IPS-15b (cell line): Measurements from ENCODE around the gene PDE7B.

Source experiments
- H3K27me3 ChIP-seq: one replicate; pipeline ENCODE4 v1.6.1; 2013; ENCODE audit warnings: low read length; ENCODE audit not compliant: control insufficient read depth, insufficient read depth
- H3K36me3 ChIP-seq: one replicate; pipeline ENCODE4 v1.6.1; 2013; ENCODE audit warnings: low read length; ENCODE audit not compliant: control insufficient read depth, insufficient read depth
- H3K4me1 ChIP-seq: one replicate; pipeline ENCODE4 v1.6.1; 2013; ENCODE audit warnings: mild to moderate bottlenecking, low read length; ENCODE audit not compliant: control insufficient read depth, insufficient read depth
- H3K4me3 ChIP-seq: one replicate; pipeline ENCODE4 v1.5.1; 2013; ENCODE audit warnings: low read depth, low read length
- H3K9ac ChIP-seq: one replicate; pipeline ENCODE4 v1.6.1; 2013; ENCODE audit warnings: low read depth, mild to moderate bottlenecking, low read length
- H3K9me3 ChIP-seq: one replicate; pipeline ENCODE4 v1.6.1; 2013; ENCODE audit warnings: mild to moderate bottlenecking, low read length; ENCODE audit not compliant: control insufficient read depth, insufficient read depth

PDE7B gene

DNA sequence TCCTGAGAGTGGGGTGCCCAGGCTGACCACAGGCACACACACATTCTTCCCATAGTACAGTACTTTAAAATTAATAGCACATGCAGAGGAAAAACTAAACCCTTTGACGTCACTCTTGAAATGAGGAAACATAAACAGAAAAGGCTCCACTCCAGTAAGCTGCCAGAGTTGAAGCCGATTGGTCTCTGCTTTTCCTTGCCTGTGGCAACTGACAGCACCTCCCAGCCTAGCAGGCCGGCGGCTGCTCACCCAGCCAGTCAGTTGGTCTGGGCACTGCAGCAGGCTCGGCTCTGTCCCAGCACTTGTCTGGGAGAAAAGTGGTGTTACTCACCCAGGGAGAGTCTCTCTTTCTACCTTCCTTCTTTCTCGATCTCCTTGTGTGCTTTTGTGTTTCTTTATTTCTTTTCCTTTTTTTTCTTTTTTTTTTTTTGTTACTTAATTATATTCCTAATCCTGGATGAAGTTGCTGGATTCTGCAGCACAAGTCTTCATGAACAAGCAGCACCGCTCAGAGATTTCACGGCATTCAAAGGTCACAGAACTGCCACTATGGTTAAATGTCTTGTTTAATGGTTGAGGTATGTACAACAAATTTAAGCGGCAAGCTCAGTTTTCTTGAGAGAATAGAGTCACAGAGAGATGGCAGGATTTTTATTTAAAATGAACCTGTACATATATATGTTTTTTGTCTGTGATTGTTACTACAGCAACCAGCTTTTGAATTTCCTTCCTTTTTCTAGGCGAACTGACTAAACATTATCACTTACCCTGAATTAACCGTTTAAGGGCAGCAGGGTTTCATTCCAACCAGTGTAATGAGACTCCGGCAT, at the start of gene PDE7B:
TSS of gene PDE7B (plus strand) at position 260 of the 830 bp plus-strand sequence.
- Histone ChIP-seq H3K27me3 (no peaks in the 10 kb centered on the region), H3K4me1 (no peaks in the 10 kb centered on the region), H3K4me3 (no peak within 1 kb of the TSS), H3K9me3 (no peaks in the 10 kb centered on the region), H3K36me3 (no peaks in the 10 kb centered on the region), H3K9ac (no peak within 1 kb of the TSS)

DNA sequence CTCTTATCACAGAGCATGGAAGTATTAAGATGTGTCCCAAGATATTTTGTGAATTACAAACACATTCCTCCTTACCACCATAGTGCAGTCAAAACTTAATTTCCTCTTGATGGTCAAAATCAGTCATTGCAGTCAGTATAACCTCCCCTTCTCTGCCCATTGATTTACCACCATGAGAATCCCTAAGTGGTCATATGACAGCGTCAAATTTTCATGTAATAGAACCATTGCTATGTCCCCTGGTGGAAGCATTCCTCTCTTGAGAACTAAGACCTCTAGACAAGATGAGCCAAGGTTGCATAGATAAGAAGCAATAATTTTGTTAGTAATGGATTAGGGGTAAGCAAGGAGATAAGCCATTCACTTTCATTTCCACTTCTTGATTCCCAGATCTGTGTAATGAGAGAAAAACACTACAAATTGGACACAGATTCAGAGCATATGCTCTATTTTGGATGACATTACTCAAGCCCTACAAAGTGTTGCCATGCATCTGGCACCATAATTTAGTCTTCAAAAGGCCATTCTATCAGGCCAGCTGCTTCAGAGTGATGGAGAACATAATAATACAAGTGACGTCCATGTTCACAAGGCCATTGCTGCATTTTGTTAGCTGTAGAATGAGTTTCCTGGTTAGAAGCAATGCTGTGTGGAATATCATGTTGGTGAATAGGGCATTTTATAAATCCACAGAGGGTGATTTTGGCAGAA, 49.6 kb upstream of the PDE7B start:
- no peak overlapping the region for H3K4me3 ChIP-seq
- H3K9me3 ChIP-seq: no peaks in the 10 kb centered on the region
- peaks cover 4% of the 10 kb centered on the region for H3K4me1 ChIP-seq
- H3K27me3 ChIP-seq: no peaks in the 10 kb centered on the region
- no peak overlapping the region for H3K9ac ChIP-seq
- no peaks in the 10 kb centered on the region for H3K36me3 ChIP-seq

DNA sequence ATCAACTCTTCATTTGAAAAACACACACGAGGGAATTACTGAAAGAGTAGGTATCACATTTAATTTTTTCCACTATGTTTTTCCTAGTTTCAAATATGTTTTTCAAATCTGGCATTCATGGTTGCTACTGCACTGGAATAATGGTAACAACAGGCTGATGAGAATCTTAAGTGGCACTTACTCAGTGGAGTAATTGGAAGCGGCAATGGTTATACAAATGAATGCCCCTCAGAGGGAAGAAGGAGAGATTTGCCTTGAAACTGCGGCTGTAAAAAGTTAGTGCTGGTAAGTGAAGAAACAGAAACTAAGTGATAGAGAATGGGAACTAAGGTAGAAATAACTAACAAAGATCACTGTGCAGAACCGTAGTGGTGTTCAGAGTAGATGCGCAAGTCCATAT, 41.0 kb upstream of the PDE7B start:
- no peak overlapping the region for H3K9ac ChIP-seq
- H3K4me1 ChIP-seq: peaks cover 11% of the 10 kb centered on the region
- H3K9me3 ChIP-seq: no peaks in the 10 kb centered on the region
- H3K36me3 ChIP-seq: no peaks in the 10 kb centered on the region
- H3K27me3 ChIP-seq: no peaks in the 10 kb centered on the region
- no peak overlapping the region for H3K4me3 ChIP-seq

DNA sequence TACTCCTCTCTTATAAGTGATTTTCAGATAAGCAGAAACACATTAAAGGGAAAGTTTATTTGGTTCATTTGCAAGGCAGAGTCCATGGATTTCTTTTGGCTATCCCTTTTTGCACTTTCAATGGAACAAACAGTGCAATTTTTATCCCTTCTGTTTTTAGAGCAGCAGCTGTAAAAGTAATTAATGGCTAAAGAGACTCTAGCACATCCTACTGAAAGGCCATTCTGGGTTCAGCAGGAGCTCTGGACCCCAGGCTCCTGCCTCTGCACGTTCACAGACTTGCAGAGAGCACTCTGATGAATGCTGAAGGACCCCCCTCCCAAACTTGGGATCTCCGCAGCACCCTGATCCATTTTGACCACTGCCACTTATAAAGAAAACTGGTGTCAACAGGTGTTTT, 40.3 kb upstream of the PDE7B start:
- no peaks in the 10 kb centered on the region for H3K36me3 ChIP-seq
- no peaks in the 10 kb centered on the region for H3K9me3 ChIP-seq
- H3K4me3 ChIP-seq: no peak overlapping the region
- H3K4me1 ChIP-seq: peaks cover 13% of the 10 kb centered on the region
- no peak overlapping the region for H3K9ac ChIP-seq
- H3K27me3 ChIP-seq: no peaks in the 10 kb centered on the region

DNA sequence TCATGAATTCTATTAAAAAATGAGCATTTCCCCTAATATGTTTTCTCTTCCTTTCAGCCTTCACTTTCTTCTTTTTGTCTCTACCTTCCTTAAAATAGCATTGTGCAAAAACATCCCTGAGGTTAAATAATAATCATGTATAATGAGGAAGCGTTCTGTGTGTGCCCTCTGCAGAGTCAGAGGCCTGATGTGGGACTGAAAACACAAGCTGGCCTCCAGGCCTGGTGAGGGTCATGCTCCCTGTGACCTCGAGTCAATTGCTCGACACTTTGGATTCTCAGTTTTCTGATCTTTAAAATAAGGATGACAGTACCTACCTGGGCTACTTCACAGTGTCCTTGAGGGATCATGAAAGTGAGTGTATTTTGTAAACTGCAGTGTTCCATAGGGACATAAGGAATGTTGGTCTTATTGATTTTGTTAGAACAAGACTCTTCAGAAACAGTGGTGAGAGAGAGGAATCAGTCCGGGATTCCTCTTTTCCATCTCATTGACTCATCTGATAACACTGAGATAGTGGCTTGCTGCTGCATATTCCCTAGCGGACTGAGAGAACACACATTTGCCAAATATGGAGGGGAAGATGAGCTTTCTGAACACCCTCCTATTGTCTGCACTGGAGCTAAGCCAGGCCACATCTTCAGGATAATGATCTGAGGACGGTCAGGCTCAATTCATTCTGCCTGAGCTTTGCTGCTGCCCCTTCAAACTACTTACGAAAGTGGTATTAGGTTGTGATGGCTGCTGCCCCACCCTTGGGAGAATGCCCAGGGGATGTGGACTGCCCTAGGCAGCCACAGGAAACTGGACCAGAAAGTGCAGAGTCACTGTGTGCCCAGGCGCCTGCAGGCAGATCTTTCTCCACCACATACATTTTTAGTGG, 39.6 kb upstream of the PDE7B start:
- H3K9ac ChIP-seq: no peak overlapping the region
- H3K9me3 ChIP-seq: no peaks in the 10 kb centered on the region
- H3K27me3 ChIP-seq: no peaks in the 10 kb centered on the region
- peaks cover 13% of the 10 kb centered on the region for H3K4me1 ChIP-seq
- H3K36me3 ChIP-seq: no peaks in the 10 kb centered on the region
- H3K4me3 ChIP-seq: no peak overlapping the region

DNA sequence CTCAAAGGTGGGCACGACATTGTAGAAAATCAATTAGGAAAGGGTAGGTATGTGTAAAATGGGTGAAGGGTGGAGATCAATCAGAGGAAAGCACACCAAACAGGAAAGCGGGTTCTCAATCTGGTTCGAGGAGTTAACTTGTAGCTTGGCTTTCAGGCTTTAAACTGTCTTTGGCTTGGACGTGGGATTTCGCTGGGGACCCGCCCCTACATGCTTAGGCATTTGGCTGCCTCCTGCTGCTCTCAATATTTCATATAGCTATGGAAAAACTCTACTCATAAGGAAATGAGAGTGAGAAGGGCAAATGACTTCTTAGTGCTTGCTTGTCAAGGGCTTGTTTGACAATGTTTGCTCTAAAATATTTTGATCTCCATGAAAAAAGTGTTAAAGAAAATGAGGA, 38.1 kb upstream of the PDE7B start:
- no peak overlapping the region for H3K4me3 ChIP-seq
- H3K36me3 ChIP-seq: no peaks in the 10 kb centered on the region
- H3K4me1 ChIP-seq: peaks cover 8% of the 10 kb centered on the region
- H3K27me3 ChIP-seq: no peaks in the 10 kb centered on the region
- H3K9me3 ChIP-seq: no peaks in the 10 kb centered on the region
- no peak overlapping the region for H3K9ac ChIP-seq

DNA sequence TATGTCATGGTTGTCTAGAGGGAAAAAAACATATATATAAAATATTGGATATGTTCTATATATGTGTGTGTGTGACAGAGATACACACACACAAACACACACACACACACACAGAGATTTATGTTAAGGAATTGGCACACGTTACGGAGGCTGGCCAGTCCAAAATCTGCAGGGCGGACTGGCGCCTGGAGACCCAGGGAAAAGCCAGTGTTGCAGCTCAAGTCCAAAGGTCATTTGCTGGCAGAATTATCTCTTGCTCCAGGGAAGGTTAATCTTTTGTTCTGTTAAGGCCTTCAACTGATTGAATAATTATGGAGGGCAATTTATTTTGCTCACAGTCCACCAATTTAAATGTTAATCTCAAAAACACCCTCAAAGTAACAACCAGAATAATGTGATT, 37.5 kb upstream of the PDE7B start:
- Histone ChIP-seq H3K9me3 (no peaks in the 10 kb centered on the region), H3K36me3 (no peaks in the 10 kb centered on the region), H3K9ac (no peak overlapping the region), H3K4me3 (no peak overlapping the region), H3K4me1 (peaks cover 8% of the 10 kb centered on the region), H3K27me3 (no peaks in the 10 kb centered on the region)

DNA sequence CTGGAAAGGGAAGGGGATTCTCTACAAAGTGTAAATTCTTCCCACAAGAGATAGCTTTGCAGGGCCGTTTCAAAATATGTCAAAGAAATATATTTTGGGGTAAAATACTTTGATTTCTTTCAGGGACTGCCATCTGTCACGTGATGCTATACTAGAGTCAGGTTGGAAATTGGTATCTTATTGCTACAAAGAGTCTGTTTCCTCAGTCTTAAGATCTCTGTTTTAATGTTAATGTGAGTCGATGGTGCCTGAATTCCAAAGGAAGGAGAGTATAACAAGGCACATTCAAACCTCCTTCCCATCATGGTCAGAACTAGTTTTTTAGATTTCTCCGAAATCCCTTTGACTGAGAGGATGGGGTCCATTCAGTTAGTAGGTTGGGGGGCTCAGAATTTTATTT, 36.3 kb upstream of the PDE7B start:
- H3K27me3 ChIP-seq: no peaks in the 10 kb centered on the region
- no peak overlapping the region for H3K4me3 ChIP-seq
- H3K4me1 ChIP-seq: peaks cover 8% of the 10 kb centered on the region
- no peaks in the 10 kb centered on the region for H3K36me3 ChIP-seq
- no peaks in the 10 kb centered on the region for H3K9me3 ChIP-seq
- no peak overlapping the region for H3K9ac ChIP-seq

DNA sequence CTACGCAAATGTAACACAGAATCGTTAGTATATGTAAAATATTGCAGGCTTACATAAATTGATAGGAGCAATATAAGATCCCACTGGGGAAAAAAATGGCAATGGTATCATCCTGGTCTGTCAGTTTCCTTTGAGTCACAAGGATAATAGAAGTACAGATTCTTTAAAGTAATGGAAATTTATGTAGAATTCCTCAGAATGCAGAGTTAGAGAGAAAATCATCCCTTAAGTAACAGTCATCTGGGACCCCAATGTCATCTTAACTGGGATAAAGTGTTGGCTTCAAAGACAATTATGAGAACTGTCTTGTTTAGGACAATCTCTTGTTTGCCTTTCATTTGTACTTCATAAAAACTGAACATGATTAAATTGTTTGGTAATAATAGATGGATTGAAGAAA, 34.5 kb upstream of the PDE7B start:
- peaks cover 8% of the 10 kb centered on the region for H3K4me1 ChIP-seq
- no peak overlapping the region for H3K4me3 ChIP-seq
- H3K36me3 ChIP-seq: no peaks in the 10 kb centered on the region
- H3K27me3 ChIP-seq: no peaks in the 10 kb centered on the region
- no peaks in the 10 kb centered on the region for H3K9me3 ChIP-seq
- no peak overlapping the region for H3K9ac ChIP-seq

DNA sequence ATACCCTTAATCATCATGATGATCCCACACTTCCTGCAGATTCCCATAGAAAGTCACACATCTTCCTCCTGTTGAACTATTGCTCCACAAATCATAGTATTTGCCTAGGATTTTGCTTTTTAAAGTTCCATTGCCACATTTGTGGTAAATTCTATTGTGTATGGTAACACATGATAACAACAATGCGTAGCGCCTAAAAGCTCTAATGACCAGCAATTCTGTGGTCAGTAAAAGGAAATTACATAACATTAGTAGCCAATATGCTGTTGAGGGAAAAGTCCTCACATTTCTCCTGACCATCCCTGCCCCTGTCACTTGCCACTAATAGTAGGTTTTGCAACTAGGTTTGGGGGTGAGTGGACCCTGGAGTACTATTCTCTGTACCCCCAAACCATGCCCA, 31.8 kb upstream of the PDE7B start:
- Histone ChIP-seq H3K9ac (no peak overlapping the region), H3K27me3 (no peaks in the 10 kb centered on the region), H3K4me3 (no peak overlapping the region), H3K9me3 (no peaks in the 10 kb centered on the region), H3K4me1 (peaks cover 8% of the 10 kb centered on the region), H3K36me3 (no peaks in the 10 kb centered on the region)

DNA sequence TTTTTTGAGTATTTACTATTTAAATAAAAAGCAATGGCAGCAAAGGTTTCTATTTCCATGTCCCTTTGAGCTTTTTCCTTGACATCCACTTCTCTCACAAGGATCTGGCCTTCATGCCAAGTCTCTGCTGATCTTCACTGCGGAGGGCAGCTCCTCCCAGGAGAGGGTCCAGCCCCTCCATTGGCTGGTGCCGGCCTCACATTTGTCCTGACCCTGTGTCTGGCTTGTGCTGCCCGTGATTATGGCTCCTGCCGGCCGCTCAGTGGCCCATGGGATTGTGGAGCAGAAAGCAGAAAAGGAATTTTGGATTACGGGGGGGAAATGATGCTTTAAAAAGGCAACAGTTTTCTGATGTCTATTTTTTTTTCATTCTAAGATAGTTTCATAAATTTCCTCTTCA, 31.2 kb upstream of the PDE7B start:
- H3K4me1 ChIP-seq: peaks cover 2% of the 10 kb centered on the region
- H3K9ac ChIP-seq: no peak overlapping the region
- H3K9me3 ChIP-seq: no peaks in the 10 kb centered on the region
- H3K4me3 ChIP-seq: no peak overlapping the region
- no peaks in the 10 kb centered on the region for H3K27me3 ChIP-seq
- H3K36me3 ChIP-seq: no peaks in the 10 kb centered on the region
